Ascending aorta (tissue), 2 donors: Measurements from ENCODE around the gene CYBA. TPM values are rescaled to one million over a fixed set of nuclear protein-coding genes. Genes with fewer than 3 reads are reported as not detected.

Source experiments
- DNase-seq, 2 donors: peaks; one replicate each; pipeline ENCODE4 v3.0.0-alpha.2; 2019; ENCODE audit warnings: low spot score in 2 of 2
- H3K27ac ChIP-seq, 2 donors: fragments of 200-600 bp; sonication (generic); one replicate each; pipeline ENCODE4 v1.5.1; 2016 to 2017; ENCODE audit warnings: mild to moderate bottlenecking in 1 of 2
- H3K27me3 ChIP-seq: fragments of 200-600 bp; sonication (generic); one replicate; pipeline ENCODE4 v1.5.1; 2017
- H3K36me3 ChIP-seq, 2 donors: fragments of 200-600 bp; sonication (generic); one replicate each; pipeline ENCODE4 v1.5.1; 2016
- H3K4me1 ChIP-seq, 2 donors: fragments of 200-600 bp; sonication (generic); one replicate each; pipeline ENCODE4 v1.5.1; 2016 to 2017; ENCODE audit warnings: mild to moderate bottlenecking in 1 of 2
- H3K4me3 ChIP-seq, 2 donors: fragments of 200-600 bp; sonication (generic); one replicate each; pipeline ENCODE4 v1.5.1; 2016 to 2017; ENCODE audit warnings: mild to moderate bottlenecking in 1 of 2
- H3K9me3 ChIP-seq, 2 donors: fragments of 200-600 bp; sonication (generic); one replicate each; pipeline ENCODE4 v1.5.1; 2016
- CTCF ChIP-seq, 3 experiments: fragments of 200-600 bp in 2 of 3; fragments of 450-650 bp in 1 of 3; sonication (generic) in 2 of 3; IDR thresholded peaks; one replicate each; pipeline ENCODE4 v1.5.1; 2016 to 2019; ENCODE audit warnings: antibody characterized with exemption in 3 of 3, mild to moderate bottlenecking in 1 of 3, moderate library complexity in 1 of 3
- intact Hi-C: fragments of 100-400 bp; cut with DNase I; formaldehyde crosslinking; loops from one replicate; pipeline ENCODE4 v1.15.1; 2023
- total RNA-seq: library from RNA; depleted of rRNA; stranded (reverse); fragments of >200 nt; gene quantifications from one replicate; pipeline ENCODE4 v1.1.0, GENCODE V29; 2016

The CYBA gene
- total RNA-seq, 1 donor from 2014 or later = 361 TPM

DNA sequence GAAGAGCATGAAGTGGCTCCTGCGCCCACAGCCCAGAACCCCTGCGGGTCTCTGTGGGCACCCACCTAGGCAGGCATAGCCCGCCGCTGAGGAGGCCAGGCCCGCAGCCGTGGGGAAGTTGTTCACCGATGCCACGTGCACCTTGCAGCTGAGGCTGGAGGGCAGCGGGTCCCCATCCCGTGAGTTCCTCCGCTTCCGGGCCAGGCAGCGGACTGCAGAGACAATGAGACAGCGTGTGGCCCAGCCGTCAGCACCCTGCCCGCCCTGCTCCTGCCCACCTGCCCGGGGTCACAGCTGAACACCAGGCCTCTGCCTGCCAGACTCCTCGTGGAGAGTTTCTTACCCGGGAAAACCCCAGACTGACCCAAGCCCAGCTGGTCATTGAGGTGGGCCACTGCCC lies 6.5 kb upstream of the CYBA start:
- H3K27ac ChIP-seq = no peak overlapping the region
- H3K4me3 ChIP-seq = no peak overlapping the region
- no peaks in the 10 kb centered on the region for H3K9me3 ChIP-seq
- DNase-seq = no peak
- no peaks in the 10 kb centered on the region for H3K27me3 ChIP-seq
- peaks cover 0 to 6% of the 10 kb centered on the region in 2 donors for H3K4me1 ChIP-seq
- H3K36me3 ChIP-seq = peaks cover 10 to 40% of the 10 kb centered on the region in 2 donors
- TF ChIP-seq CTCF (IDR thresholded peaks at IDR 0.05) = no peak
- intact Hi-C loops = no loop called here

DNA sequence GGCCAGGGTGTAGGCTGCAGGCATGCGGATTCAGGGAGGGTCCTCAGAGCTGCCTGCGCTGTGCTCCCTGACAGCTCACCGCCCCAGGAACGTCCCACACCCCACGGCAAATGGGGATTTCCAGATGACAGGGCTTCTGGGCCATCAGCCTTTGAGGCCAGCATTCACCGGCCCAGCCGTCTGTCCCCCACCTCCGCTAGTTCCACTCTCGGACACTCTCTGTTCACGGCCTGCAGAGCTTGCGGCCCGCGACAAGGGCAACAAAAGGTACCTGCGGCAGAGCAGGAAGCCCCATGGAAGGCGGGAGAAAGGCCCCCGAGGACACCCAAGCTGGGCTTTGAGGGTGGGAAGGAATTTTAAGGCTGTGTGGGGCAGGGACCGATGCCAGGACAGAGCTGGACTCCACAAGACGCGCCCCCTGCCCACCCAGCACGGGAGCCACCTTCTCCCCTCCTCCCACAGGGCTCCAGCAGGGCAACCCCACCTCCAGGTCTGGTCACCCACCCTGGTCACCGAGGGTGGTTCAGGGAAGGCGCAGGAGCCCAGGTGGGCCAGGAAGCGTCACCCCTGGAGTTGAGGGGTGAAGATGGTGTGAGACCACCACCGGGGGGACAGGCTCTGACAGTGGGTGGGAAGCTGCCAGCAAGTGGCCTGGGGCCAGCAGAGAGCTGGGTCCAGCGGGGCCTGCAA lies 5.6 kb upstream of the CYBA start:
- intact Hi-C loops = no loop called here
- no peak overlapping the region for H3K4me3 ChIP-seq
- no peak for TF ChIP-seq CTCF (IDR thresholded peaks at IDR 0.05)
- DNase-seq = no peak
- H3K27me3 ChIP-seq = no peaks in the 10 kb centered on the region
- no peak overlapping the region for H3K27ac ChIP-seq
- no peaks in the 10 kb centered on the region for H3K9me3 ChIP-seq
- H3K4me1 ChIP-seq = peaks cover 0 to 2% of the 10 kb centered on the region in 2 donors
- H3K36me3 ChIP-seq = peaks cover 10 to 40% of the 10 kb centered on the region in 2 donors

DNA sequence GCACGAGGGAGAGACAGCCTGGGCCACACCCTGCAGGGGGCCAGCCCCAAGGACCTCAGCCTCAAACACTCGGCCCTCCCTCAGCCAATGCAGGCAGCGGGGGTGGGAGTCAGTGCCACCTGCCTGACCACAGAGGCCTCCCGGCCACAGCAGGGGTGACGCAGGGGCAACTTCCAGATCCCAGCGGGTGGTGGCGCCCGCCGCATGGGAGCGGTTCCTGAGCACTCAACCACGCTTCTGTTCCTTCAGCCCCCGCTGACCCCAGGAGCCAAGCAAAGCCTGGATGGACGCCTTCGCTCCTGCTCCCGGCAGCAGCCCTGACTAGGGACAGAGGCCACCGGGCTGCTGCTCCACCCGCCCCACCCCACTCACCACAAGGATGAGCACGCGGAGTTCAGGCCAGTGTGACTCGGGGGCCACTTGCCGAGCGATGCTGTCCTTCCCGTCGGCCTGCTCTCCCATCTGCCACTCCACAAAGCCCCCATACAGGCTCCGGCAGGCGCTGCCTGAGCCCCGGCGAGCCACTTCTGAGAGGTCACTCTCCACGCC lies 5.0 kb upstream of the CYBA start:
- TF ChIP-seq CTCF (IDR thresholded peaks at IDR 0.05) = no peak
- Histone ChIP-seq H3K36me3 (peaks cover 10 to 40% of the 10 kb centered on the region in 2 donors), H3K4me1 (peaks cover 0 to 8% of the 10 kb centered on the region in 2 donors), H3K9me3 (no peaks in the 10 kb centered on the region), H3K27me3 (no peaks in the 10 kb centered on the region), H3K27ac (no peak overlapping the region), H3K4me3 (no peak overlapping the region)
- intact Hi-C loops = no loop called here
- no peak for DNase-seq

DNA sequence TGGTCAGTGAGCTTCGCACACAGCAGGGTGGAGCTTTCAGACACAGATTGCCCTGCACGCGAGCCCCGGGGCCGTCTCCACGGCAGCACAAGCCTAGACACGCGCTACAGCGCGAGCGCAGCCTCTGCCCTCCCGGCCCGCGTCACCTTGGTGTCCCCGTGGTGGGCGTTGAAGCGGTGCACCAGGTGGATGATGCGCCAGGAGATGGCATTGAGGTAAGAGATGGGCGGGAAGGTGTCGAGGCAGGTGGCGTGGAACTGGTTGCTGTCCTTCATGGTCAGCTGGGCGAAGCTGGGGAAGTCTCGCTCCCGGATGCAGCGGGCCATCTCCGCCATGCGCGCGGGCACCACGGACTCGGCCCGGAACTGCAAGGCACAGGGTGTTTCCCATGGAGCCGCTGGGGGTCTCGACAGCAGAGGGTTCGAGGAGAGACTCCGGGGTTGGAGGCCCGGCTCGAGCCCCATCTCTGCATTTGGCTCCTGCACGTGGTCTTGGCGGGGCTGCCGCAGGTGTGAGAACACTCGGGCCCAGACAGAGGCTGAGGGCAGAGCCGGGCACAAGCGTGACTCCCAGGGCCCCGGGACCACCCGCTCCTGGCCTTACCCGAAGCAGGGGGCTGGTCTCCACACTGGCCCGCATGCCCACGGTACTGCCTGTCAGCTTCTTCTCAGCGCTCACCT lies 4.3 kb upstream of the CYBA start:
- Histone ChIP-seq H3K9me3 (no peaks in the 10 kb centered on the region), H3K4me1 (peaks cover 0 to 8% of the 10 kb centered on the region in 2 donors), H3K36me3 (peaks cover 10 to 40% of the 10 kb centered on the region in 2 donors), H3K4me3 (no peak overlapping the region), H3K27ac (no peak overlapping the region), H3K27me3 (no peaks in the 10 kb centered on the region)
- intact Hi-C loops = no loop called here
- TF ChIP-seq CTCF (IDR thresholded peaks at IDR 0.05) = no peak
- DNase-seq = no peak

GRCh38 chr16:88654363-88655052 lies 3.7 kb upstream of the CYBA start:
- no peak for TF ChIP-seq CTCF (IDR thresholded peaks at IDR 0.05)
- peaks cover 0 to 11% of the 10 kb centered on the region in 2 donors for H3K4me1 ChIP-seq
- H3K36me3 ChIP-seq = peaks cover 10 to 40% of the 10 kb centered on the region in 2 donors
- H3K9me3 ChIP-seq = no peaks in the 10 kb centered on the region
- H3K27ac ChIP-seq = no peak overlapping the region
- DNase-seq = no peak
- no peaks in the 10 kb centered on the region for H3K27me3 ChIP-seq
- H3K4me3 ChIP-seq = no peak overlapping the region
- intact Hi-C loops = no loop called here
